ENCODE measurements around the gene FRMD4A. TPM values are rescaled to one million over a fixed set of nuclear protein-coding genes. Genes with fewer than 3 reads are reported as not detected.

Gene FRMD4A
- total and polyA plus RNA-seq, 2 of the 4 experiments (the other 2 are of a cell fraction): 30.3 to 68.8 TPM

- no peak overlapping the region for H3K4me3 ChIP-seq (ENCODE audit: insufficient read depth, low read depth, low read length)
Measured at GRCh38 chr10:14262836-14263425, 67.8 kb downstream of the FRMD4A start.

More at GRCh38 chr10:14262836-14263425, 67.8 kb downstream of the FRMD4A start:
- no peak for DNase-seq
- Histone ChIP-seq H4K20me1 (ENCODE audit: insufficient read depth, low read length) (no peaks in the 10 kb centered on the region), H3K9ac (ENCODE audit: low read depth, low read length) (no peak overlapping the region), H3K4ac (ENCODE audit: low read depth, low read length) (no peak overlapping the region), H3K4me2 (ENCODE audit: low read depth, low read length) (no peak overlapping the region), H3K27ac (ENCODE audit: insufficient read depth, low read length) (no peak overlapping the region), H2AK9ac (replicated peaks; ENCODE audit: low read depth, low read length, poor library complexity) (no peak overlapping the region), H3K14ac (replicated peaks; ENCODE audit: low read depth, low read length) (no peak overlapping the region), H3K18ac (ENCODE audit: low read depth, low read length) (no peak overlapping the region), H3K9me1 (ENCODE audit: insufficient read depth, low read length) (peaks cover 4% of the 10 kb centered on the region; the same call in 1 of the 2 replicates), H4K91ac (ENCODE audit: insufficient read depth, low read depth, low read length) (no peak overlapping the region), H2BK5ac (ENCODE audit: low read depth, low read length, poor library complexity, severe bottlenecking) (no peak overlapping the region), H4K5ac (ENCODE audit: low read depth, low read length) (no peak overlapping the region), H3K79me1 (ENCODE audit: low read depth in 1 of 2, low read length in 2 of 2) (no peaks in the 10 kb centered on the region), H2BK120ac (ENCODE audit: low read depth, low read length) (no peak overlapping the region), H4K8ac (ENCODE audit: low read depth in 2 of 2, low read length in 2 of 2) (no peak overlapping the region), H3K23ac (ENCODE audit: low read depth, low read length) (no peak overlapping the region), H2BK20ac (ENCODE audit: low read depth, low read length) (no peak overlapping the region), H2AK5ac (ENCODE audit: low read depth, low read length) (no peak overlapping the region), H3K9me3 (ENCODE audit: control insufficient read depth, insufficient read depth, low read length) (no peaks in the 10 kb centered on the region), H3K4me1 (ENCODE audit: control insufficient read depth, insufficient read depth, low read length) (peaks cover 2% of the 10 kb centered on the region; the same call in 1 of the 2 replicates), H3K56ac (ENCODE audit: extremely low read depth, insufficient read depth, low read length) (no peak overlapping the region), H3K27me3 (ENCODE audit: control insufficient read depth, insufficient read depth, low read length) (peaks cover 51% of the 10 kb centered on the region), H3K36me3 (ENCODE audit: control insufficient read depth, insufficient read depth, low read length) (no peaks in the 10 kb centered on the region), H2BK15ac (ENCODE audit: low read depth, low read length) (no peak overlapping the region), H2AFZ (replicated peaks; ENCODE audit: low read length, poor library complexity) (no peak overlapping the region)
- POLR2A ChIA-PET (ENCODE audit: unreplicated experiment): no interaction called here
- no TSS peak for BruUV-seq (replicated peaks)
- intact Hi-C loops (cut with micrococcal nuclease) (no loop called here), in situ Hi-C loops (cut with MboI; ENCODE audit: low sequenced_read_pairs) (no loop called here), dilution Hi-C loops (cut with HindIII; ENCODE audit: low sequenced_read_pairs, unreplicated experiment) (no loop called here)
- CTCF ChIA-PET: interaction anchor here (0.5 kb wide), 1 partner anchor 40 kb away, joined by 3 read pairs; no protein-coding TSS in a partner anchor
- ATAC-seq (ENCODE audit: low read depth): no peak
- 66% methylated on average over 9 of the region's 15 CpGs; no CpG with 5 or more reads in 1 of the 2 experiments for WGBS, 2 experiments (ENCODE audit: extremely low coverage in 2 of 2, insufficient read length in 1 of 2)
- TF ChIP-seq CHD1 (IDR thresholded peaks at IDR 0.05; ENCODE audit: low read depth, low read length) (no peak), MAZ (IDR thresholded peaks at IDR 0.05; ENCODE audit: borderline replicate concordance, low read depth, low read length) (no peak), RAD21 (IDR thresholded peaks at IDR 0.05; ENCODE audit: low read length) (no peak), FOS (IDR thresholded peaks at IDR 0.05; ENCODE audit: low read depth, low read length) (no peak), USF2 (IDR thresholded peaks at IDR 0.05; ENCODE audit: low read depth, low read length) (no peak), RFX5 (IDR thresholded peaks at IDR 0.05; ENCODE audit: low read depth, low read length) (no peak), NFE2L2 (IDR thresholded peaks at IDR 0.05; ENCODE audit: low read depth, low read length) (no peak), ELK1 (IDR thresholded peaks at IDR 0.05; ENCODE audit: borderline replicate concordance, low read depth, low read length) (no peak), CTCF (conservative IDR thresholded peaks at IDR 0.05; ENCODE audit: low read depth, low read length) (no peak), BHLHE40 (IDR thresholded peaks at IDR 0.05; ENCODE audit: low read depth, low read length) (no peak), MAFK (IDR thresholded peaks at IDR 0.05; ENCODE audit: low read depth, low read length) (no peak), SMC3 (IDR thresholded peaks at IDR 0.05; ENCODE audit: low read depth, low read length) (no peak), RCOR1 (IDR thresholded peaks at IDR 0.05; ENCODE audit: insufficient replicate concordance, low read length) (no peak)

Data from IMR-90 (cell line).